Colonic mucosa (tissue), 4 donors: ENCODE results near the gene PUSL1. TPM values are rescaled to one million over a fixed set of nuclear protein-coding genes. Genes with fewer than 3 reads are reported as not detected.

Source experiments
- DNase-seq: peaks from one replicate; pipeline ENCODE4 v3.0.0-alpha.2; 2020
- H3K27ac ChIP-seq: fragments of 200-600 bp; one replicate; pipeline ENCODE4 v1.8.0; 2021
- H3K27me3 ChIP-seq: fragments of 200-600 bp; one replicate; pipeline ENCODE4 v1.8.0; 2021
- H3K36me3 ChIP-seq: fragments of 200-600 bp; one replicate; pipeline ENCODE4 v1.8.0; 2021
- H3K4me1 ChIP-seq: fragments of 200-600 bp; one replicate; pipeline ENCODE4 v1.8.0; 2021; ENCODE audit warnings: mild to moderate bottlenecking
- H3K4me3 ChIP-seq: fragments of 200-600 bp; one replicate; pipeline ENCODE4 v1.8.0; 2021
- H3K9ac ChIP-seq, 2 donors: one replicate each; pipeline ENCODE4 v1.7.0; 2013; ENCODE audit warnings: control low read depth in 2 of 2, low read depth in 2 of 2, low read length in 2 of 2
- H3K9me3 ChIP-seq: fragments of 200-600 bp; one replicate; pipeline ENCODE4 v1.8.0; 2021
- intact Hi-C: fragments of 100-400 bp; cut with DNase I; formaldehyde crosslinking; loops from one replicate; pipeline ENCODE4 v1.14.1; 2022
- total RNA-seq, 2 donors: library from RNA; stranded (reverse); fragmentation: NEBNext Ultra II Directional in 1 of 2; extraction: Animal tissue kit (Norgen Biotek cat#: 25700) in 1 of 2; gene quantifications; one replicate each; pipeline ENCODE4 v1.2.1, GENCODE V29; 2021
- TF ChIP-seq, protein P1 (sequence below): fragments of 200-600 bp; IDR thresholded peaks from one replicate; pipeline ENCODE4 v1.8.0; 2022; ENCODE audit warnings: antibody characterized with exemption, mild to moderate bottlenecking
- donor health status: healthy.
- donor health status: DM: no; HTN: no; CAD: no.
- donor health status: DM: no; HTN: no; CAD: no.

The PUSL1 gene
- total RNA-seq, 2 donors from 2014 or later: 14.3 to 35.8 TPM

DNA sequence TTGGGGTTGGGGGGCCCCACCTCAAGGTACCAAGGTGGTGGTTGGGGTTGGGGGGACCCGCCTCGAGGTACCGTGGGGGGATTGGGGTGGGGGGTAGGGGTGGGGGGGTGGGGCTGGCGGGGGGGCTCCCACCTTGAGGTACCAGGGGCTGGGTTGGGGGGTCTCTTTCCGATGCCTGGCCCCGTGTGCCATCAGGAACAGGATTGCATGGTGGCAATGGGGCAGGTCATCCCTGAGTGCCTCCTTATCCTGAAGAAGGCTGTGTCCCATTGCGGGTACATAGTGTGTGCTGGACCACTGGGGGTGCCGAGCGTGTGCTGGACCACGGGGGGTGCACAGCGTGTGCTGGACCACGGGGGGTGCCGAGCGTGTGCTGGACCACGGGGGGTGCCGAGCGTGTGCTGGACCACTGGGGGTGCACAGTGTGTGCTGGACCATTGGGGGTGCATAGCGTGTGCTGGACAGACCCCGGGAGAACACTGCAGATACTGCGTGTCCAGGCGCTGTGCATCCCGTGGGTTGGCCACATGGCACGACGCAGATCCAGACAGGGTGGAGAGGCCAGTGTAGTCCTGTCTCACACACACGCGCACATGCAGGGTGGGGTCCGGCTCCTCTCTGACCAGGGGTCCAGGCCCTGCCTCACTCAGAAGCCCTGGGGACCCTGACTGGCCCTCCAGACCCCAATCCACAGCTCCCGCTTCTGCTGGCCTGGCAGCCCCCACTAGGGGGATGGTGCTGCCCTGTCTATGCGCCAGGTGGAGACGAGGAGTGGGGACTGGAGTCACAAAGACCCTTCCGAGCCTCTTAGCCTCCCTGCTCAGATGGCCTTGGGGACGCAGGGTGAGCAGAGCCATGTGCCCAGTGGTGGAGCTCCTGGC is 23.9 kb upstream of the PUSL1 start:
- DNase-seq: no peak
- H3K4me3 ChIP-seq: no peak overlapping the region
- H3K27ac ChIP-seq: no peak overlapping the region
- no peaks in the 10 kb centered on the region for H3K36me3 ChIP-seq
- intact Hi-C loops: no loop called here
- no peaks in the 10 kb centered on the region for H3K9me3 ChIP-seq
- H3K4me1 ChIP-seq: peaks cover 13% of the 10 kb centered on the region
- peaks cover 21% of the 10 kb centered on the region for H3K27me3 ChIP-seq
- TF ChIP-seq, protein P1, sequence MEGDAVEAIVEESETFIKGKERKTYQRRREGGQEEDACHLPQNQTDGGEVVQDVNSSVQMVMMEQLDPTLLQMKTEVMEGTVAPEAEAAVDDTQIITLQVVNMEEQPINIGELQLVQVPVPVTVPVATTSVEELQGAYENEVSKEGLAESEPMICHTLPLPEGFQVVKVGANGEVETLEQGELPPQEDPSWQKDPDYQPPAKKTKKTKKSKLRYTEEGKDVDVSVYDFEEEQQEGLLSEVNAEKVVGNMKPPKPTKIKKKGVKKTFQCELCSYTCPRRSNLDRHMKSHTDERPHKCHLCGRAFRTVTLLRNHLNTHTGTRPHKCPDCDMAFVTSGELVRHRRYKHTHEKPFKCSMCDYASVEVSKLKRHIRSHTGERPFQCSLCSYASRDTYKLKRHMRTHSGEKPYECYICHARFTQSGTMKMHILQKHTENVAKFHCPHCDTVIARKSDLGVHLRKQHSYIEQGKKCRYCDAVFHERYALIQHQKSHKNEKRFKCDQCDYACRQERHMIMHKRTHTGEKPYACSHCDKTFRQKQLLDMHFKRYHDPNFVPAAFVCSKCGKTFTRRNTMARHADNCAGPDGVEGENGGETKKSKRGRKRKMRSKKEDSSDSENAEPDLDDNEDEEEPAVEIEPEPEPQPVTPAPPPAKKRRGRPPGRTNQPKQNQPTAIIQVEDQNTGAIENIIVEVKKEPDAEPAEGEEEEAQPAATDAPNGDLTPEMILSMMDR: no peak
- H3K9ac ChIP-seq: no peak overlapping the region

DNA sequence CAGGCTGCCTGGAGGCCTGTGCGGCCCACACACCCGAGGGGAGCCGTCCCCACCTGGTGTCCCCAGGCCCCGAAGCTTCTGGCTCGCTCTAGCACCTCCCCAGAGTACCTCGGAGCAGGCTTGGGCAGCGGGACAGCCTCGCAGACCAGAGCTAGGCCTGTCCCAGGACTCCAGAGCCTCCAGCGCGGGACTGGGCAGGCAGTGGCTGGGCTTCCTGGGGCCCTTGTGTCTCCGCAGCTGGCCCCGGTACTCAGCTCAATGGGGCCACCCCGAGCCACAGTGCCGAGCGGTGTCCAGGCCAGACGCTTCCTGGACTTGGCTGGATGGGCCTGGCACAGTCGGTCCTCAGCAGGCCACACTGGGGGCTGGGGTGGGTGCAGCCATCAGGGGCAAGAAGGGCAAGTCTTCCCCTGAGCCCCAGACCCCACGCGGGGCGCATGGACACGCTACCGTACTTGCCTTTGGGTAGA is 23.3 kb upstream of the PUSL1 start:
- Histone ChIP-seq H3K4me1 (peaks cover 13% of the 10 kb centered on the region), H3K4me3 (no peak overlapping the region), H3K27me3 (peaks cover 21% of the 10 kb centered on the region), H3K36me3 (no peaks in the 10 kb centered on the region), H3K9ac (peak overlapping the region in 1 of 2 donors; percentile 34), H3K27ac (no peak overlapping the region), H3K9me3 (no peaks in the 10 kb centered on the region)
- intact Hi-C loops: no loop called here
- TF ChIP-seq, protein P1: no peak
- no peak for DNase-seq

DNA sequence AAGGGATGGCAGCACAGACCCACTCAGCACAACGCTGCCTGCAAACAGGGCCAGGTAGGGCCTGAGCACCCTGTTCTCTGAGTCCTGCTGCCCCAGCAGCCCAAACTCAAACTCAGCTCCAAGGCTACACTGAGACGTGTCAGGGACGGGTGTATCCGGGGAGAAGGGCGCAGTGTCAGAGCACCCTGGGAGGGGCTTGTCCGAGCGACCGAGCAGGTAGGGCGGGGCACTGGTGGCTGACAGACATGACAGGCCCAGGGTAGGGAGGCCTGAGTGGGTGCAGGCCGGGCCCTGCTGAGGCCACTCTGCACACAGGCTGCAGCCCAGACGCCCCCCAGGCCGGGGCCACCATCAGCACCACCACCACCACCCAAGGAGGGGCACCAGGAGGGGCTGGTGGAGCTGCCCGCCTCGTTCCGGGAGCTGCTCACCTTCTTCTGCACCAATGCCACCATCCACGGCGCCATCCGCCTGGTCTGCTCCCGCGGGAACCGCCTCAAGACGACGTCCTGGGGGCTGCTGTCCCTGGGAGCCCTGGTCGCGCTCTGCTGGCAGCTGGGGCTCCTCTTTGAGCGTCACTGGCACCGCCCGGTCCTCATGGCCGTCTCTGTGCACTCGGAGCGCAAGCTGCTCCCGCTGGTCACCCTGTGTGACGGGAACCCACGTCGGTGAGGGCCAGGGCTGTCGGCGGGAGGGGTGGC is 22.6 kb upstream of the PUSL1 start:
- peaks cover 13% of the 10 kb centered on the region for H3K4me1 ChIP-seq
- no peaks in the 10 kb centered on the region for H3K36me3 ChIP-seq
- H3K4me3 ChIP-seq: no peak overlapping the region
- TF ChIP-seq, protein P1: no peak
- intact Hi-C loops: no loop called here
- no peak for DNase-seq
- H3K9me3 ChIP-seq: no peaks in the 10 kb centered on the region
- H3K27me3 ChIP-seq: peaks cover 21% of the 10 kb centered on the region
- H3K9ac ChIP-seq: peak overlapping the region in 1 of 2 donors; percentile 34
- no peak overlapping the region for H3K27ac ChIP-seq

DNA sequence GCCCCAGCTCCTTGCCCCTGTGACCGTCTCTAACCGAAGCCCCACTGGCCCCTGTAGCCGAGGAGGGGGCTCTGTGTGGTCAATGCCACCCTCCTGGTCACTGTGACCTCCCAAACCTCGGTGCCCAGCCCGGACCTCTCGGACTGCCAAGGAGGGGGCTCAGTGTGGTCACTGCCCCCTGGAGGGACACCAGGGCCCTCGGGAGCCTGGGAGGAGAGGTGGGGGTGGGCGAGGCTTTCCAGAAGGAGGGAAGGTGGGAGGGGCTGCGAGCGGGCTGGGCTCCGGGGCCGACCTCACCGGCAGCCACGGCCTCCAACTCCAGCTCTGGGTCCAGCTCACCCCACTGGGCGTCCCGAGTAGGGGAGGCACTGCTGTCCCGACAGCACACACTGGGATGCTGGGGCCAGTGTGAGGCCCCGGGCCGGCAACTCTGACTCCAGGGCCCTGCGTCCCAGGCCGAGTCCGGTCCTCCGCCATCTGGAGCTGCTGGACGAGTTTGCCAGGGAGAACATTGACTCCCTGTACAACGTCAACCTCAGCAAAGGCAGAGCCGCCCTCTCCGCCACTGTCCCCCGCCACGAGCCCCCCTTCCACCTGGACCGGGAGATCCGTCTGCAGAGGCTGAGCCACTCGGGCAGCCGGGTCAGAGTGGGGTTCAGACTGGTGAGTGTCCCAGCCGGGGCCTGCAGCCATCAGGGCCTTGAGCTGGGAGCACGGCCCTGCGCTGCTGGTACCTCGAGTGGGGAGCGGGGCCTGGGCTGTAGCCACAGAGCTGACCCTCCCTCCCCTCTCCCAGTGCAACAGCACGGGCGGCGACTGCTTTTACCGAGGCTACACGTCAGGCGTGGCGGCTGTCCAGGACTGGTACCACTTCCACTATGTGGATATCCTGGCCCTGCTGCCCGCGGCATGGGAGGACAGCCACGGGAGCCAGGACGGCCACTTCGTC is 21.8 kb upstream of the PUSL1 start:
- intact Hi-C loops: no loop called here
- no peak overlapping the region for H3K4me3 ChIP-seq
- peaks cover 21% of the 10 kb centered on the region for H3K27me3 ChIP-seq
- no peak for DNase-seq
- no peak overlapping the region for H3K9ac ChIP-seq
- H3K27ac ChIP-seq: no peak overlapping the region
- no peaks in the 10 kb centered on the region for H3K36me3 ChIP-seq
- no peaks in the 10 kb centered on the region for H3K9me3 ChIP-seq
- TF ChIP-seq, protein P1: no peak
- H3K4me1 ChIP-seq: peaks cover 20% of the 10 kb centered on the region
